Spleen (tissue), 11 donors: ENCODE data around the gene TNFRSF14. TPM values are rescaled to one million over a fixed set of nuclear protein-coding genes. Genes with fewer than 3 reads are reported as not detected.

ENCODE experiments used
- DNase-seq: peaks from one replicate; pipeline ENCODE4 v3.0.0-alpha.2; 2020
- H3K27ac ChIP-seq, 8 donors: fragments of 200-600 bp; sonication (generic) in 7 of 8; 1 replicate in 4 of 8; 2 replicates in 4 of 8; pipeline versions ENCODE4 v1.5.0 to v1.8.0; 2016 to 2021; ENCODE audit warnings: inconsistent platforms in 4 of 8, mild to moderate bottlenecking in 4 of 8, moderate library complexity in 1 of 8
- H3K27me3 ChIP-seq, 7 donors: fragments of 200-600 bp; sonication (generic) in 6 of 7; replicated peaks in 1 of 7; 1 replicate in 4 of 7; 2 replicates in 3 of 7; pipeline versions ENCODE4 v1.5.0 to v1.8.0; 2016 to 2021; ENCODE audit warnings: inconsistent platforms in 3 of 7, mild to moderate bottlenecking in 1 of 7
- H3K36me3 ChIP-seq, 6 donors: fragments of 200-600 bp; sonication (generic) in 5 of 6; 1 replicate in 4 of 6; 2 replicates in 2 of 6; pipeline versions ENCODE4 v1.5.0 to v1.8.0; 2016 to 2021; ENCODE audit warnings: inconsistent platforms in 2 of 6
- H3K4me1 ChIP-seq, 6 donors: fragments of 200-600 bp; sonication (generic) in 5 of 6; 1 replicate in 3 of 6; 2 replicates in 3 of 6; pipeline versions ENCODE4 v1.5.0 to v1.8.0; 2016 to 2021; ENCODE audit warnings: inconsistent platforms in 3 of 6
- H3K4me3 ChIP-seq, 8 donors: fragments of 200-600 bp; sonication (generic) in 7 of 8; 1 replicate in 4 of 8; 2 replicates in 4 of 8; pipeline versions ENCODE4 v1.5.0 to v1.8.0; 2016 to 2021; ENCODE audit warnings: inconsistent platforms in 4 of 8, mild to moderate bottlenecking in 4 of 8, moderate library complexity in 2 of 8
- H3K9me3 ChIP-seq, 8 donors: fragments of 200-600 bp; sonication (generic) in 7 of 8; 1 replicate in 4 of 8; 2 replicates in 4 of 8; pipeline versions ENCODE4 v1.5.0 to v1.8.0; 2016 to 2021; ENCODE audit warnings: inconsistent platforms in 4 of 8
- CTCF ChIP-seq, 11 experiments: fragments of 200-600 bp in 7 of 11; fragments of 450-650 bp in 4 of 11; sonication (generic) in 4 of 11; IDR thresholded peaks in 8 of 11; conservative IDR thresholded peaks in 3 of 11; 1 replicate in 7 of 11; 2 replicates in 4 of 11; pipeline versions ENCODE4 v1.4.0 to v1.8.0; 2016 to 2021; ENCODE audit warnings: antibody characterized with exemption in 11 of 11, inconsistent platforms in 4 of 11, mild to moderate bottlenecking in 1 of 11
- POLR2A ChIP-seq, 3 donors: fragments of 450-650 bp; IDR thresholded peaks; one replicate each; pipeline ENCODE4 v1.5.1; 2017; ENCODE audit warnings: antibody characterized with exemption in 3 of 3, mild to moderate bottlenecking in 1 of 3
- POLR2AphosphoS5 ChIP-seq, 3 donors: sonication (generic); formaldehyde crosslinking; IDR thresholded peaks; one replicate each; pipeline ENCODE4 v1.5.1; 2017; ENCODE audit warnings: antibody characterized with exemption in 3 of 3
- WGBS, 5 donors: extraction: QIAGEN DNeasy Blood & Tissue Kit in 3 of 5; methylation state at CpG; one replicate each; pipeline versions ENCODE4 v1.1.5 to v1.1.7; 2013 to 2018; 5-methylcytosine and 5-hydroxymethylcytosine counted together
- intact Hi-C: fragments of 100-400 bp; cut with DNase I; formaldehyde crosslinking; loops from one replicate; pipeline ENCODE4 v1.15.0; 2023; ENCODE audit warnings: low total_unique reads
- polyA plus RNA-seq, 3 donors: library from polyadenylated mRNA; stranded (reverse); fragments of 200-250 nt; gene quantifications; one replicate each; pipeline ENCODE4 v1.2.1, GENCODE V29; 2013
- total RNA-seq, 7 donors: library from RNA; depleted of rRNA in 3 of 7; stranded (reverse); fragments of >200 nt in 3 of 7; fragmentation: NEBNext Ultra II Directional in 4 of 7; extraction: Animal tissue kit (Norgen Biotek cat#: 25700) in 4 of 7; gene quantifications; one replicate each; pipeline versions ENCODE4 v1.1.0 to v1.2.1, GENCODE V29; 2016 to 2021
- donor health status: healthy with polysubstance abuse.
- donor health status: DM: no; HTN: no; CAD: no; lungs with moderate emphysema.
- donor health status: DM: no; HTN: no; CAD: no.
- donor health status: Bipolar disorder and iron deficiency.
- donor health status: healthy.
- donor health status: DM: no; HTN: no; CAD: no.
- donor health status: DM: yes; HTN: yes; CAD: no.

TNFRSF14 gene
- total and polyA plus RNA-seq, 10 donors: 146 to 366 (median 191) TPM

GRCh38 chr1:2519029-2519685 lies 37.0 kb upstream of the TNFRSF14 start:
- Histone ChIP-seq H3K4me1 (peaks cover 8 to 37% (median 24%) of the 10 kb centered on the region in 6 donors), H3K4me3 (no peak overlapping the region), H3K27me3 (no peaks in the 10 kb centered on the region), H3K9me3 (no peaks in the 10 kb centered on the region), H3K27ac (no peak overlapping the region), H3K36me3 (peaks cover 0 to 85% (median 75%) of the 10 kb centered on the region in 6 donors)
- no peak for TF ChIP-seq POLR2AphosphoS5 (IDR thresholded peaks at IDR 0.05)
- no peak for TF ChIP-seq POLR2A (IDR thresholded peaks at IDR 0.05)
- no peak for TF ChIP-seq CTCF (IDR thresholded peaks at IDR 0.05 in 8 of 11, conservative IDR thresholded peaks at IDR 0.05 in 3 of 11)
- DNase-seq: no peak
- 89 to 92% (median 91%) methylated on average over 25 of the region's 25 CpGs for WGBS, 5 donors
- intact Hi-C loops: no loop called here

- Histone ChIP-seq H3K27ac (no peak overlapping the region), H3K4me1 (peaks cover 14 to 39% (median 28%) of the 10 kb centered on the region in 6 donors), H3K9me3 (no peaks in the 10 kb centered on the region), H3K27me3 (no peaks in the 10 kb centered on the region), H3K4me3 (no peak overlapping the region), H3K36me3 (peaks cover 0 to 79% (median 72%) of the 10 kb centered on the region in 6 donors)
- DNase-seq: no peak
- TF ChIP-seq POLR2A (IDR thresholded peaks at IDR 0.05) (no peak), CTCF (IDR thresholded peaks at IDR 0.05 in 8 of 11, conservative IDR thresholded peaks at IDR 0.05 in 3 of 11) (no peak), POLR2AphosphoS5 (IDR thresholded peaks at IDR 0.05) (no peak)
- intact Hi-C loops: no loop called here
- 92 to 99% (median 95%) methylated on average over 14 to 30 of the region's 30 CpGs for WGBS, 5 donors
Measured at GRCh38 chr1:2519729-2520128, 36.4 kb upstream of the TNFRSF14 start.

GRCh38 chr1:2520206-2520605 lies 36.0 kb upstream of the TNFRSF14 start:
- no peak overlapping the region for H3K27ac ChIP-seq
- peaks cover 0 to 74% (median 67%) of the 10 kb centered on the region in 6 donors for H3K36me3 ChIP-seq
- no peak for TF ChIP-seq POLR2A (IDR thresholded peaks at IDR 0.05)
- TF ChIP-seq POLR2AphosphoS5 (IDR thresholded peaks at IDR 0.05): no peak
- no peak for TF ChIP-seq CTCF (IDR thresholded peaks at IDR 0.05 in 8 of 11, conservative IDR thresholded peaks at IDR 0.05 in 3 of 11)
- DNase-seq: no peak
- WGBS, 5 donors: 93 to 95% (median 93%) methylated on average over 11 to 20 of the region's 20 CpGs
- no peaks in the 10 kb centered on the region for H3K9me3 ChIP-seq
- H3K4me3 ChIP-seq: no peak overlapping the region
- no peaks in the 10 kb centered on the region for H3K27me3 ChIP-seq
- H3K4me1 ChIP-seq: peaks cover 19 to 39% (median 29%) of the 10 kb centered on the region in 6 donors
- intact Hi-C loops: no loop called here

- Histone ChIP-seq H3K4me1 (peaks cover 23 to 42% (median 32%) of the 10 kb centered on the region in 6 donors), H3K4me3 (no peak overlapping the region), H3K36me3 (peaks cover 0 to 68% (median 61%) of the 10 kb centered on the region in 6 donors), H3K9me3 (no peaks in the 10 kb centered on the region), H3K27me3 (no peaks in the 10 kb centered on the region), H3K27ac (no peak overlapping the region)
- WGBS, 5 donors: 83 to 96% (median 91%) methylated on average over 20 to 21 of the region's 21 CpGs
- intact Hi-C loops: no loop called here
- no peak for DNase-seq
- TF ChIP-seq POLR2A (IDR thresholded peaks at IDR 0.05): no peak
- TF ChIP-seq POLR2AphosphoS5 (IDR thresholded peaks at IDR 0.05): peak in 1 of 3 donors; percentile 19
Measured at GRCh38 chr1:2520806-2521205, 35.4 kb upstream of the TNFRSF14 start.
